Nephron progenitor cell (in vitro differentiated cells): ENCODE data around the gene EXOC3L1.

Experiments used
- DNase-seq: peaks from one replicate; pipeline ENCODE4 v3.0.0; 2021
- H3K27ac Mint-ChIP-seq: 2 replicates; pipeline ENCODE4 v1.8.0; 2021; ENCODE audit warnings: mild to moderate bottlenecking, moderate library complexity, mixed read lengths
- H3K27me3 Mint-ChIP-seq: 2 replicates; pipeline ENCODE4 v1.8.0; 2021; ENCODE audit warnings: mild to moderate bottlenecking, low read depth, mixed read lengths; ENCODE audit not compliant: poor library complexity
- H3K36me3 Mint-ChIP-seq: 2 replicates; pipeline ENCODE4 v1.8.0; 2021; ENCODE audit warnings: low read depth, mixed read lengths
- H3K4me1 Mint-ChIP-seq: 2 replicates; pipeline ENCODE4 v1.8.0; 2021; ENCODE audit warnings: mixed read lengths
- H3K4me3 Mint-ChIP-seq: 2 replicates; pipeline ENCODE4 v1.8.0; 2021; ENCODE audit warnings: mild to moderate bottlenecking, moderate library complexity, mixed read lengths
- H3K9me3 Mint-ChIP-seq: 2 replicates; pipeline ENCODE4 v1.8.0; 2021; ENCODE audit warnings: mild to moderate bottlenecking, moderate library complexity, mixed read lengths
- CTCF ChIP-seq: fragments of 200-600 bp; sonication (generic); IDR thresholded peaks from 2 replicates; pipeline ENCODE4 v1.5.0; 2021; ENCODE audit warnings: antibody characterized with exemption

The EXOC3L1 gene

GRCh38 chr16:67206838-67207248 is 16.9 kb upstream of the EXOC3L1 start:
- Mint-ChIP-seq H3K36me3 (no peaks in the 10 kb centered on the region), H3K27me3 (peaks cover 4% of the 10 kb centered on the region), H3K9me3 (no peaks in the 10 kb centered on the region), H3K4me1 (no peaks in the 10 kb centered on the region), H3K4me3 (no peak overlapping the region), H3K27ac (peak overlapping the region; percentile 68)
- DNase-seq: no peak
- TF ChIP-seq CTCF: no peak

GRCh38 chr16:67206129-67206837 is 16.3 kb upstream of the EXOC3L1 start:
- no peaks in the 10 kb centered on the region for H3K36me3 Mint-ChIP-seq
- peaks cover 4% of the 10 kb centered on the region for H3K27me3 Mint-ChIP-seq
- TF ChIP-seq CTCF: no peak
- DNase-seq: no peak
- no peak overlapping the region for H3K4me3 Mint-ChIP-seq
- H3K9me3 Mint-ChIP-seq: no peaks in the 10 kb centered on the region
- H3K27ac Mint-ChIP-seq: peak overlapping the region; percentile 68
- H3K4me1 Mint-ChIP-seq: no peaks in the 10 kb centered on the region

- Mint-ChIP-seq H3K4me1 (peaks cover 8% of the 10 kb centered on the region), H3K4me3 (no peak overlapping the region), H3K27me3 (peaks cover 11% of the 10 kb centered on the region), H3K27ac (no peak overlapping the region), H3K36me3 (no peaks in the 10 kb centered on the region), H3K9me3 (no peaks in the 10 kb centered on the region)
- no peak for DNase-seq
- TF ChIP-seq CTCF: no peak
Measured at GRCh38 chr16:67204076-67204475, 14.1 kb upstream of the EXOC3L1 start.

GRCh38 chr16:67202956-67203493 is 13.1 kb upstream of the EXOC3L1 start:
- Mint-ChIP-seq H3K27ac (no peak overlapping the region), H3K27me3 (peaks cover 15% of the 10 kb centered on the region), H3K4me3 (no peak overlapping the region), H3K9me3 (no peaks in the 10 kb centered on the region), H3K36me3 (peaks cover 5% of the 10 kb centered on the region), H3K4me1 (peaks cover 8% of the 10 kb centered on the region)
- no peak for DNase-seq
- no peak for TF ChIP-seq CTCF

- Mint-ChIP-seq H3K27me3 (peaks cover 19% of the 10 kb centered on the region), H3K4me1 (peaks cover 8% of the 10 kb centered on the region), H3K36me3 (peaks cover 6% of the 10 kb centered on the region), H3K9me3 (no peaks in the 10 kb centered on the region), H3K4me3 (no peak overlapping the region), H3K27ac (no peak overlapping the region)
- TF ChIP-seq CTCF: no peak
- DNase-seq: no peak
Measured at GRCh38 chr16:67202426-67202825, 12.5 kb upstream of the EXOC3L1 start.
